ENCODE results near the gene IFNGR2.
A peak's percentile ranks its signal among the peaks of the same experiment; 100 is the strongest.
"Not testable (repeated sequence)": the region's sequence is repeated elsewhere in the genome, so short reads cannot be mapped to it uniquely, and the experiment has no call there.

The IFNGR2 gene

DNA sequence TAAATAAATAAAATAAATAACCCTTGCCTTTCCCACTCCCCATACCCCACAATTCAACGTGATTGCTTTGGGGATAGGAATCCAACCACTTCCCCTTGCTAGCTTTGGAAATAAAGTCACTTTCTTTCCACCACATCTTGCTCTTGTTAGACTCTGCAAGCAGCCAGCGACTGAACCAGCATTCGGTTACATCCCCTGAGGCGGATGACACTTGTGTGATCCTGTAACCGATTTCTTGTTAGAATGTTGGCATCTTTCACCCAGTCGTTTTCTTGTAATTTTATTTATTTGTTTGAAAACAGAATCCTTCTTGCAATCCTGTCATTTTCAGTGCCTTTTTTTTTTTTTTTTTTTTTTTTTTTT lies 1.6 kb upstream of the IFNGR2 start:
- no peak overlapping the region for H3K4me3 ChIP-seq (ENCODE audit: low read depth, low read length)

DNA sequence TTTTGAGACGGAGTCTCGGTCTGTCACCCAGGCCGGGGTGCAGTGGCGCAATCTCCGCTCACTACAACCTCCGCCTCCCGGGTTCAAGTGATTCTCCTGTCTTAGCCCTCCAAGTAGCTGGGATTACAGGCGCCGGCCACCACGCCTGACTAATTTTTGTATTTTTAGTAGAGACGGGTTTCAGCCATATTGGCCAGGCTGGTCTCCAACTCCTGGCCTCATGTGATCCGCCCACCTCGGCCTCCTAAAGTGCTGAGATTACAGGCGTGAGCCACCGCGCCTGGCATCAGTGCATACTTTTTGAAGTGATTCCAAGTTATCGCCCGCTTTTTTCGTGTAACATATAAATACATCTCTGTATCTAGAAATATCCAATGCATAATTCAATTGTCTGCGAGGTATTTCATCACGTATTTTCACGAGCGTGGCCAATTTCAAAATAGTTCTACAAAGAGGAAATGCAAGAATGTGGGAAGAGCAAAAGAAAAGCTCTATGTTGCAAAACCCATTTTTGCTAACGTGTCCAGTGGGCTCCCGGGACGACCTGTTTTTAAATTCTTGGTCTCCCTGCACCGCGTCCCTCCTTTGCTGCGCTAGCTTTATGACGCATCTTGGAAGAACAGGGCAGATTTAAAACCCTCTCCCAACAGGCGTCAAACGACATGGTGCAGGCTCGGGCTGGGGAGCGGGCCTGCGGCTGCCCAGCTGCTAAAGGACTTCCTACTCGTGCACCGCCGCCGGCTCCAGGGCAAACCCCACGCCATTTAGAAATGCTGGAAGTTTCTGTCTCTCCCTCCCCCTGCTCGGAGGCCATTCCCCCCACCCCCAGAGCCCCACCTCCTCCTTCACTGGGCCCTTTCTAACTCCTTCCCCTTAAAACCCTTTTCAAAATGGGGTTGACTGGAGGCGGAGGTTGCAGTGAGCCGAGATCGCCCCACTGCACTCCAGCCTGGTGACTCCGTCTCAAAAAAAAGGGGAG lies 923 bp upstream of the IFNGR2 start:
- peak overlapping the region; percentile 4 for H3K4me3 ChIP-seq (ENCODE audit: low read depth, low read length)

DNA sequence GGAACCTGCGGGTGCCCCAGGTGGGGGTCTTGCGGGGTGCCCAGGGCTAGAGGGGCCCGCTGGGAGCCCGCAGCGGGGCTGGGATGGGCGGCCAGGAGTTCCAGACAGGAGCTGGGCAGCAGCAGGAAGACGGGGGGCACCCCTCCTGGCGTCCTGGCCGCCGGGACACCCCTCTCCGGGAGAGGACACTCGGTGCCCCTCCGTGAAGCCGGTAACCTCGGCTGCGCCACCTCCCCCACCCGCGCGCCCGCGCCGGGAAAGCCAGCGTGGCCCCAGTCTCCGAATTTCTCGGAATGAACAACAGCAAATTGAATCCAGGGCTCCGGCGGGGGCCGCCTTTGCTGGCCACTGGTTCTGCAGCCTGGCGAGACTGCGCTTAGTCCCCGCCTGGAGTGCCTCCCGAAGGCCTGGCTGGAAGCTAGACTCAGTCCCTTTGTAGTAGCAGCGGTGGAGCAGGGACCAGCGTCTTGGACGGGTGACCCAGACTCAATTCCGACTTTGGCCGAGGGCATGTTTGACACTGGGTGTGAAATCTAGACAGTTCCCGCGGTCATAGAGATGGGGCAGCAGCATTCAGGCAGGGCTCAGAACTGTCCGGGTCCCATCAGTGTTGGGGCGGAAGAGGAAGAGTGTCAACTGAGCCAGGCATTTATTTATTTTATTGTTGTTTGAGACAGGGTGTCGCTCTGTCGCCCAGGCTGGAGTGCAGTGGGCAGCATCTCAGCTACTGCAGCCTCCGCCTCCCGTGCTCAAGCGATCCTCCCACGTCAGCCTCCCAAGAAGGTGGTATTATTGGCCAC lies 773 bp downstream of the IFNGR2 start:
- H3K4me3 ChIP-seq (ENCODE audit: low read depth, low read length), result peak overlapping the region; percentile 83

DNA sequence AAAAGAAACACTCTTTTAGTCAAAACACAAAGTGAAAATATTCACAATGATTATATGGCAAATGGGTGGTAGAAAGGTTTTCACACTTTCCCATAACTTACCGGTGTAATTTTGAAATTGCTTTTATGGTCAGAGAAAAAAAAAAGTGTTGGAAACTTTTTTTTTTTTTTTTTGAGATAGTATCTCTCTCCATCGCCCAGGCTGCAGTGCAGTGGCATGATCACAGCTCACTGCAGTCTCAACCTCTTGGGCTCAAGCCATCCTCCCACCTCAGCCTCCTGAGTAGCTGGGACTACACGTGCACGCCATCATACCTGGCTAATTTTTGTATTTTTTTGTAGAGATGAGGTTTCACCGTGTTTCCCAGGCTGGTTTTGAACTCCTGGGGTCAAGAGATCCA lies 3.3 kb downstream of the IFNGR2 start:
- H3K4me3 ChIP-seq (ENCODE audit: low read depth, low read length), result no peak overlapping the region

DNA sequence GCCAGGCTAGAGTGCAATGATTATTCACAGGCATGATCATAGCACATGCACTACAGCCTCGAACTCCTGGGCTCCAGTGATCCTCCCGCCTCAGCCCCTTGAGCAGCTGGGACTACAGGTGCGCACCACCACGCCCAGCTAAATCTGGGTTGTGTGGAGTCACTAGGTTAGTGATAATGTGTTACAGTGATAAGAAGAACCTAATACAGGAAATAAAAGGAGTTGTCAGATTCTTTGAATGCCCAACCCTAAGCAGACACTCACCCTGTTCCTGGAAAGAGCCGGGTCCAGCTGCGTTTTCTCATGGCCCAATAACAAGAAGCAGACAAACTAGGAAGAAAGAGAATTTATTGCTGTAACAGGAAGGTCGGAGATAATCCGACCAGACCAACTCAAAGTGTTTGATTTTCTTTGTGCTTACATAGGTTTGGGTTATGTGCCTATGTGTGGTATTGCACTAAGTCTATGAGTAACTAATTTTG lies 8.8 kb downstream of the IFNGR2 start:
- H3K4me3 ChIP-seq (ENCODE audit: low read depth, low read length), result no peak overlapping the region

DNA sequence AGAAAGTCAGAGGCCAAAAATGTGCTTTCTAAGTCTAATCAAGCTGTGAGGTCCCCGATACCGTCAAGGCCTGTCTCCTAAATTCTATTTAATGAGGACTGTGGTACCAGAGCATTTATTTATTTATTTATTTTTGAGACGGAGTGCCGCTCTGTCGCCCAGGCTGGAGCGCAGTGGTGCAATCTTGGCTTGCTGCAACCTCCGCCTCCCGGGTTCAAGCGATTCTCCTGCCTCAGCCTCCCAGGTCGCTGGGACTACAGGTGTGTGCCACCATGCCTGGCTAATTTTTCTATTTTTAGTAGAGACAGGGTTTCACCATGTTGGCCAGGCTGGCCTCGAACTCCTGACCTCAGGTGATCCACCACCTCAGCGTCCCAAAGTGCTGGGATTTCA lies 9.2 kb downstream of the IFNGR2 start:
- not testable (repeated sequence) for H3K4me3 ChIP-seq (ENCODE audit: low read depth, low read length)

DNA sequence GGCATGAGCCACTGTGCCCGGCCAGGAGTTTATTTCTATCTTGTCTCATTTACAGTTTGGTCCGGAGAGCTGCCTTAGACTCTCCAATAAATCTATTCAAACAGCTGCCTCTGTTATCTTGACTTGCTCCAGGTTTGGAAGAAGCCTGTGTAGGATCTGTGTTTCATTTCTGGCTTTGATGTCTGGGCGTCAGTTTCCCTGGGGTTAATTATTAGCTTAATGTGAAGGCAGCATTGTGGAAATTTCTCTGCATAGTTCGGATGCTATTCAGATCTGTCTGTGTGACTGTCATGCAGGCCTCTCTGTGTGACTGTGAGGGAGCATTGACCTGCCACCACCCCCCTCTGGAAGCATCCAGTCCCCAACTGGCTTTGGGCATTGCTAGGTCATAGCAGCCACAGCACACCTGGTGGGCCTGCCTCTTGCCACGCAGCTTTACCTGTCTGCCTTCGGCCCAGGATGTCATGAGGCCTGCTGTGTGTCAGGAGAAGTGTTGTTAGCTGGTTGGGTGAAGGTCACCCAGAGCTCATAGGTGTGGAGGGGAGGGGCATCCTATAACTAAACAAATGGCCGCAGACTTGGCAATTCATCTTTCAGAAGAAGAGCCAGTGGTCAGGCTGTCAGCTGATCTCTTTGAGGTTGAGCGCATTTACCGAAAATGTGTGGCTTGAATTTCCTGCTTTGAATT lies 9.8 kb downstream of the IFNGR2 start:
- no peak overlapping the region for H3K4me3 ChIP-seq (ENCODE audit: low read depth, low read length)

DNA sequence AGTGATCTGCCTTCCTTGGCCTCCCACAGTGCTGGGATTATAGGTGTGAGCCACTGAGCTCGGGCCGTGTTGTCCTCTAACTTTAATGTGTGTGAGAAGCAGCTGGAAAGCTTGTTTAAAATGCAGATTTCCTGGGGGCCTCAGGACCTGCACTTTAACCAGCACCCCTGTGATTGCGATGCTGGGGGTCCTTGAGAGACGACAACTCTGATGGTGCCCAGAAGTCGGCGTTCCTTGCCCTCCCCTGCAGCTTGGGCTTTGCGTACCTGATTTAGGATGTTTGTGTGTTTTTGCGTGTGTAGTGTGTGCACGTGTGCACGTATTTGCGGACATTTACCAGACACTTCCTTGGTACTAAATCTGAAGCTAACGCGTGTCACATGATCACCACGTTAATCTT lies 10.9 kb downstream of the IFNGR2 start:
- H3K4me3 ChIP-seq (ENCODE audit: low read depth, low read length), result no peak overlapping the region

DNA sequence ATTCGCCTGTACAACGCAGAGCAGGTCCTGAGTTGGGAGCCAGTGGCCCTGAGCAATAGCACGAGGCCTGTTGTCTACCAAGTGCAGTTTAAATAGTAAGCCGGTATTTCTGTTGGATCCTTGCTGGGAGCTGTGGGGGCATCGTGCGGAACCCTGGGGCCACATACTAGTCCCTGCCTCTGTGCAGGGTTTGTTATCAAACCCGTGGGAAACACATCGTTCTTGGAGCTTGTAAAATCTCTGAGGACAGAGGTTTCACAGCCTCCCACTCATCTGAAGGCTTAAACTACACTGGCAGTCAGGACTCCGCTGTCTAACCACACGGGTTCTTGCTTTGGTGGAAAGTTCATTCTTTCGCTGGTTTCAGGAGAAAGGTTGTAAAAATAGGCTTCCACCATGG lies 11.7 kb downstream of the IFNGR2 start:
- H3K4me3 ChIP-seq (ENCODE audit: low read depth, low read length), result no peak overlapping the region

DNA sequence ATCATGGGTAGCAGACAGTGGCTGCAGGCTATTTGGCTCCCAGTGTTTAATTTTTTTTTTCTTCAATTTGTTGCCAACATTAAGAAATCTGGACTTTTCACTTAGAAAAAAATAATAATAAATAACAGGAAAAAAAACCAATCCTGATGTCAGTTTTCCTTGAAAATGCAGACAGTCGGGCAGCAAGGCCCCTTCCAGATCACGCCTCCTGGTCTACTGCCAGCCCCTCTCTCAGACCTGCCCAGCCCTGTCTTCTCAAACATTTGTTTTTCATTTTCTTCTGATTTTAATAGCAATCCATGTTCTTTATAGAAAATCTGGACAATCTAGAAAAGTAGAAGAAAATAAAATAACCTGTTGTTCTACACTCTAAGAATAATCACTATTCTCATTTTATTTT lies 15.5 kb downstream of the IFNGR2 start:
- no peak overlapping the region for H3K4me3 ChIP-seq (ENCODE audit: low read depth, low read length)

DNA sequence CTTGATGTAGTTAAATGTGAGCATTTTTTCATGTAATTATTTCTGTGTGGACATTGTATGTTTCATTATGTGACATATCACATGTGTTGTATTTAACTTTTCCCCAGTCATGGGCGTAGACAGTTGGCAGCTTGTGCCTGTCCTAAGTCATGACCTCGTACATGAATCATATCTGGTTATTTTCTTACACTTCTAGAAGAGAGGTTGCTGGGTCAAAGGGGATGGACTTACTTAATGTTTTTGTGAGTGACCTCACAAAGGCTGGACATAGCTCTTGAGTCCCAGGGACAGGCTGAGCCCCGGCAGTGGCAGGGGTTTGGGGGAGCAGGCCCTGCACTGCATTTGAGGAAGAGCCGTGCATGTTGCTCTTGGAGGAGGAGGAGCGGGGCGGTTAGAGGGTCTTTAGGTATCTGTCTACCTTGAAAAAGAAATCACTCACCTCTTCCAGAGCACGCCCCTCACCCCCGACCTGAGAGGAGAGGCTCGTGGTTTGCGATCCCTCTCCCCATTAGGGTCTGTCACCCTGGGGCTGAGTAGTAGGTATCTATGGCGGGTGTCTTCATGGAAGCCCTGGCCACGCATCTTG lies 16.4 kb downstream of the IFNGR2 start:
- no peak overlapping the region for H3K4me3 ChIP-seq (ENCODE audit: low read depth, low read length)

DNA sequence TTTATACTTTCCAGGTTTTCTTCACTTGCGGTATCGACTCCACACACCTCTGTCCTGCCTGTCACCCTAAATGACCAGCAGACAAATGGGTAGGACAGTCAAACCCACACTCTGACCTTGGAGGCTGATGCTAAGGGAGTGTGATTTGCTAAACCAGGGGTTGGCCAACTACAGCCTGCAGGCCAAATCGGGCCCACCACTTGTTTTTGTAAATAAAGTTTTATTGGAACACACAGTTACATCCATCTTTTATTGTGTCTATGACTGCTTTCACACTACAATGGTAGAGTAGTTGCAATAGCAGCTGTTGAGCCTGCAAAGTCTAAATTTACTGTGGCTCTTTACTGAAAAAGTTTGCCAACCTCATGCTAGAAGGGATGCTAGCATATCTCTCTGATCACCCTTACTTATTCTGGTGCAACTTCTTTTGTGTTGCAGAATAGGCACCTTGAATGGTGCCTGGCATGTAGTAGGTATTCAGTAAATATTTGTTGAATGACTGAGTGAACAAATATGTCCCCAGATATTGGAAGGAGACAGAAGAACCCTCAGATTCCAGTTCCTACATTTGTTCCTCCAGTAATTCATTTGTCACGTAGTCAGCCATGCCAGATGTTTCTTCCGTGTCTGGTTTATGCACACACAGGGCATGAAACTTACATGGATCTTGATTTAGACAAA lies 18.6 kb downstream of the IFNGR2 start:
- H3K4me3 ChIP-seq (ENCODE audit: low read depth, low read length), result no peak overlapping the region

DNA sequence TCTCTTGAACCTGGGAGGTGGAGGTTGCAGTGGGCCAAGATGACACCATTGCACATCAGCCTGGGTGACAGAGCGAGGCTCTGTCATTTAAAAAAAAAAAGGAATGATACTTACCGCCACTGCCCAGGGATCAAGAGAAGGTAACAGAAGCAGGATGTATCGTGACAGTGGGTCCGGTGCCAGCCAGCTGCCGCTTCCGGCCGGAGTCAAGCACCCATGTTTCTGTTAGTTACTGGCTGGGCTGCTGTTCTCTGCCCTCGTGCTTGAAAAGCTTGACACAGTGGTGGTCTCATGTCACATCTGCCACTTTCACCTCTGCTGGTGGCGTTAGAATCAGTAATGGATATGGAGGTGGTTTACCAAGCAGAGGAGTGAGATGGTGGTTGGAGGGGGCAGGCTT lies 21.0 kb downstream of the IFNGR2 start:
- H3K4me3 ChIP-seq (ENCODE audit: low read depth, low read length), result no peak overlapping the region

DNA sequence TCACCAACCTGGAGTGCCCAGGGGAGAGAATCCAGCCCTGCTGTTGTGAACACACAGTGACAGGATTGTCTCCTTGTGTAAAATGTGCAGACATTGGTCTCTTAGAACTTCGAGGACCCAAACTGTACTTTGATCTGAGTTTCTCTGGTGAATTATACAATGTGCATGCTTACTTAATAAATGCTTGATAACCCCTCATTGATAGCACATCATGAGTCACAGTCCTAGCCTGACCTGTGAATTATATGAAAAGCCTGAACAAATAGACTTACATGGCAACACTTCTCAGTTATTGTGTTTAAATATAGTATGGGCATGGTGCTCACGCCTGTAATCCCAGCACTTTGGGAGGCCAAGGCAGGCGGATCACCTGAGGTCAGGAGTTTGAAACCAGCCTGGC lies 22.6 kb downstream of the IFNGR2 start:
- H3K4me3 ChIP-seq (ENCODE audit: low read depth, low read length), result no peak overlapping the region

DNA sequence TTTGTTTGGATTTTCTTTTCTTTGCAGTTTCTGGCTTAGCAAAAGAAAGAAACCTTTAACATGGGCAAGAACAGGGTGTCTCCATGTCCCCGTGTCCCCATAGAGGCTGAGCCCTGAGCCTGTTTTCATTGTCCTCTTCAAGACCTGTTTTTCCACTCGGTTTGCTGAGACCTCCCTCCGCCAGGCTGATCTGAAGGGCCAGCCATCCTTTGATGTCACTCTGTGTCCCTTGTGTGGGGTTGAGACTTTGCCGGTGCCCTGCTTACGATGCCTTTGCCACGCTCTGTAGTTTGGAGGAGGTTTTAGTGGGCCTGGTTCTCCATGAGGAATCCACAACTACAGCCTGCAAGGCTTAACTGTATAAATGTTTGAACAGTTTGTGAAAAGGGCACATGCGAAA lies 23.8 kb downstream of the IFNGR2 start:
- no peak overlapping the region for H3K4me3 ChIP-seq (ENCODE audit: low read depth, low read length)

DNA sequence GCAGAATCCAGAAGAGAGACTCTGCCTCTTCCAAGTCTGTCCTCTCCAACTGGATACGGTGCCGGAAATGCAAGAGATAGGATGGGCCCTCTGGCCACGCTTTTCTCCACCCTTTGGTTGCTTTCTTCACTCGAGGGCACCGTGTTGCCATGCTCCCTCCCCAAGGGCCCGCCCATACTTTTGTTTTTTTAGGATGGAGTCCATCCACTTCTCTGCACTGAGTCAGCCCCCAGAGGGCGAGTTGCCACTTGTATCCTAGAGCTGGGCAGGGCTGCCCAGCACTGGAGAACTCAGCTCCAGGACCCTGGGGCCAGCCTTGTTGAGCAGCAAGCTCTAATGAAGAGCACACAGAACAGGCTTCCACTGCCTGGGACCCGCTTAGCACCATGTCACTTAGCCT lies 25.5 kb downstream of the IFNGR2 start:
- no peak overlapping the region for H3K4me3 ChIP-seq (ENCODE audit: low read depth, low read length)

DNA sequence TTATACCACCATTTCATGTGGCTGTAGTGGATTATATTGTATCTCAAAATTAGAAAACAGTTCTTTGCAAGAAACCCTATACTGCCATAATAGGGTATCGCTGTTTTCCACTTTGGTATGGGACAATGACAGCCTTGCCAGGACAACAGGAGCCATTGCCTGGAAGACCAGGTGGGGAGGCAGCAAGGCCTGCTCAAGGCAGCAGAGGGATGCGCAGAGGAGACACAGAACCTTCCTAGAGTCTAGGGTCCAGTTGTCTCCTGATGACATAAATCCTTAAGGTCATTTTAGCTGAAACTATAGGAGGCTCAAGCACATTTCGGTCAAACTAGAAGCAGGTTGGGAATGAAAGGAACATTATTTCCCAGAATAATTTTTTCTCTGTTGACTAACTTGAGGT lies 27.6 kb downstream of the IFNGR2 start:
- no peak overlapping the region for H3K4me3 ChIP-seq (ENCODE audit: low read depth, low read length)

DNA sequence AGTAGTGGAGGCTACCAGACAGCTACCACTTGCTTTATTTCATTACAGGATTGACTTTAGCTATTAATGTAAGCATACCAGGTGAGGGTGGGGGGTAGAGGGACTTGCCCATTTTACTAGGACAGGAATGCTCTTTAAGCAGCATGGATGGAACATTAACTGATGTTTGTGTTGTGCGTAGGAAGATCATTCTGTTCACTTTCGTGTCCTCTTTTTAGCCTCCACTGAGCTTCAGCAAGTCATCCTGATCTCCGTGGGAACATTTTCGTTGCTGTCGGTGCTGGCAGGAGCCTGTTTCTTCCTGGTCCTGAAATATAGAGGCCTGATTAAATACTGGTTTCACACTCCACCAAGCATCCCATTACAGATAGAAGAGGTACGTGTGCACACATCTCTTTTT lies 29.3 kb downstream of the IFNGR2 start:
- no peak overlapping the region for H3K4me3 ChIP-seq (ENCODE audit: low read depth, low read length)

DNA sequence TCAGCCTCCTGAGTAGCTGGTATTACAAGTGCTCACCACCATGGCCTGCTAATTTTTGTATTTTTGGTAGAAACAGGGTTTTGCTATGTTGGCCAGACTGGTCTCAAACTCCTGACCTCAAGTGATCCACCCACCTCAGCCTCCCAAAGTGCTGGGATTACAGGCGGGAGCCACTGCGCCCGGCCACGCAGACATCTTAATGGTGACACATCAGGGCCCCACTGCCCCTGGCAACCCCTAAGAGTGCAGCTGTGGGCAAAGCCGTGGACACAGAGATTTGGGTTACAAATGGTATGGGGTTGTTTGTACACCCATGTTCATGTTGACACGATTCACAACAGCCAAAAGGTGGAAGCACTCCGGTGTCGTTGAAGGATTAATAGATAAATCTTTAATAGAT lies 29.8 kb downstream of the IFNGR2 start:
- H3K4me3 ChIP-seq (ENCODE audit: low read depth, low read length), result no peak overlapping the region

DNA sequence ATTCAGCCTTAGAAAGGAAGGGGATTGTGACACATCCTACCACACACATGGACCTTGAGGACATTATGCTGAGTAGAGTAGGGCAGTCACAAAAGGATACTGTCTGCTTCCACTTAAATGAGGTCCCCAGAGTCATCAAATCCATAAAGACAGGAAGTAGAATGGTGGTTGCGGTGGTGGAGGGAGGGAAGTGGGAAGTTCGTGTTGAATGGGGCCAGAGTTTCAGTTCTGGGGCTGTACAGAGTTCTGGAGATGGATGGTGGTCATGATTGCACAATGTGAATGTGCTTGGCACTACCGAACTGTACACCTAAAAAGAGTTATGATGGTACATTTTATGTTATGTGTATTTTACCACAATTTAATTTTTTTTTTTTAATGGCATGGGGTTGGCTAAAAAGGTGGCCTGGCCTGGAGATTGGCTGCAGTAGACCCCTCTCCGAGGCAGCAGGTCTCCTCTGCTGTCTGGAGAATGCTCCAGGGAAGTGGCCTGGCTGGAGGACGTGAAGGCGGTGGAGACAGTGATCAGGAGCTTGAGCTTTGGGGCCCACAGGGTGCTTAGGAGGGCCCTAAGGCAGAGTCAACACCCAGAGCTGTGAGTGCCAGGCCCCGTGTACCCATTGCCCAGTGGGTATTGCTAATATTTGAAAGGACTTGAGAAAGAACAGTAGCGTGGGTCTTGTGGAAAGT lies 30.4 kb downstream of the IFNGR2 start:
- H3K4me3 ChIP-seq (ENCODE audit: low read depth, low read length), result no peak overlapping the region
